CD4-positive, alpha-beta T cell treated with Interleukin-2 at 100 ng/mL for 4 hours (primary cell): ENCODE results near the gene ERC2.

Experiments
- DNase-seq: peaks from one replicate; pipeline ENCODE4 v3.0.0-alpha.2; 2020; ENCODE audit warnings: low spot score

The ERC2 gene

GRCh38 chr3:55551644-55552043 lies 916.6 kb downstream of the ERC2 start:
- DNase-seq = no peak

GRCh38 chr3:55549177-55549576 lies 919.1 kb downstream of the ERC2 start:
- DNase-seq = no peak

- no peak for DNase-seq
Observed at GRCh38 chr3:55546866-55547669, 921.2 kb downstream of the ERC2 start.

- DNase-seq = no peak
Observed at GRCh38 chr3:55545995-55546394, 922.3 kb downstream of the ERC2 start.

- no peak for DNase-seq
Observed at GRCh38 chr3:55544219-55544618, 924.0 kb downstream of the ERC2 start.

GRCh38 chr3:55543181-55543614 lies 925.1 kb downstream of the ERC2 start:
- no peak for DNase-seq

GRCh38 chr3:55541456-55541855 lies 926.8 kb downstream of the ERC2 start:
- DNase-seq = no peak

GRCh38 chr3:55541016-55541415 lies 927.3 kb downstream of the ERC2 start:
- DNase-seq = no peak

GRCh38 chr3:55540579-55540978 lies 927.7 kb downstream of the ERC2 start:
- DNase-seq = no peak

- no peak for DNase-seq
Observed at GRCh38 chr3:55538158-55538557, 930.1 kb downstream of the ERC2 start.

GRCh38 chr3:55537563-55537962 lies 930.7 kb downstream of the ERC2 start:
- no peak for DNase-seq

- DNase-seq = no peak
Observed at GRCh38 chr3:55537129-55537528, 931.1 kb downstream of the ERC2 start.

- no peak for DNase-seq
Observed at GRCh38 chr3:55534876-55535275, 933.4 kb downstream of the ERC2 start.

GRCh38 chr3:55532806-55533205 lies 935.5 kb downstream of the ERC2 start:
- DNase-seq = no peak

GRCh38 chr3:55531321-55531720 lies 936.9 kb downstream of the ERC2 start:
- no peak for DNase-seq

- no peak for DNase-seq
Observed at GRCh38 chr3:55527361-55527760, 940.9 kb downstream of the ERC2 start.

GRCh38 chr3:55526332-55527030 lies 941.8 kb downstream of the ERC2 start:
- DNase-seq = no peak

- DNase-seq = no peak
Observed at GRCh38 chr3:55525436-55525835, 942.8 kb downstream of the ERC2 start.

- no peak for DNase-seq
Observed at GRCh38 chr3:55524565-55525244, 943.6 kb downstream of the ERC2 start.

- no peak for DNase-seq
Observed at GRCh38 chr3:55523471-55523870, 944.8 kb downstream of the ERC2 start.

GRCh38 chr3:55521738-55522421 lies 946.4 kb downstream of the ERC2 start:
- DNase-seq = no peak

GRCh38 chr3:55521064-55521737 lies 947.1 kb downstream of the ERC2 start:
- no peak for DNase-seq
